HG03558 (cell line): Measurements from ENCODE around the gene IL1RN.
A peak's percentile ranks its signal among the peaks of the same experiment; 100 is the strongest.

Experiments used
- ATAC-seq: cut with Tn5 transposase; IDR thresholded peaks from one replicate; pipeline ENCODE4 v1.9.1; 2021; ENCODE audit warnings: moderate number of reproducible peaks; ENCODE audit not compliant: unreplicated experiment; ENCODE audit errors: extremely low read depth

The IL1RN gene

GRCh38 chr2:113169586-113169985, 42.2 kb downstream of the IL1RN start:
- no peak for ATAC-seq

- no peak for ATAC-seq
Observed at GRCh38 chr2:113171334-113172075, 44.1 kb downstream of the IL1RN start.

DNA sequence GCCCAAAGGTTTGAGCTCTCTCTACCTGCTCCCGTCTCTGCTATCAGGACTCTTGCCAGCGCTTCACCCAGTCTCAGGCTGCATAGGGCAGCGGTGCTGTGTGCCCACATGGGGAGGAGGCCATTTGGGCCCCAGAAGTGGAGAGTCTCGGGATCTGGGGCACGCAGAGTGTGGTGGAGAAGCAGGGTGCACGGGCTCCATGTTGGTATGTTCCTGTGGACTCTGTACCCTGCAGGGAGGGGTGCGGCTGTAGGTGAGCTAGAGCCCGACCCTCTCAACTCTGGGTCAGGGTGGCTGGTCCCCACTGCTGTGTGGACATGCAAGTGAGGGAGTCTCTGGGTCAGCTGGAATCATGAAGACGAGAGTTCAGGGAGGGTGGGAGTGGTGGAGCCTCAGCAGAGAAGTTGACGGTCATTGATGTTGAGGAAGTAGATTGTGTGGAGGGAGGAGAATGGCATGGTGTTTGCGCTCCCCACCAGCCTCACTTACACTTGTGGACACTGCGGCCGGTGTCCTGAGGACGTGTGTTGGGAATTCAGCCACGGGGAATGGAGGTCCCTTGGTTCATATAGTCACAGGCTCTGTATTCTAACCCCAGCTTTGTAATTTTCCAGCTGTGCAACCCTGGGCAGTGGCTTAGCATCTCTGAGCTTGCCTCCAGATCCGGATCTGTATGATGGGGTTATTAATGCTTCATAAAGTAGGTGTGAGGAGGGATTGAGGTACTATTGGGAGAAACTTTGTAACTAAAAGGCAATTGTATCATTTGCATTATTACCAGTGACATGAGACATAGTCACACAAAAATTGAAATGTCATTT, 45.5 kb downstream of the IL1RN start:
- ATAC-seq, result no peak

DNA sequence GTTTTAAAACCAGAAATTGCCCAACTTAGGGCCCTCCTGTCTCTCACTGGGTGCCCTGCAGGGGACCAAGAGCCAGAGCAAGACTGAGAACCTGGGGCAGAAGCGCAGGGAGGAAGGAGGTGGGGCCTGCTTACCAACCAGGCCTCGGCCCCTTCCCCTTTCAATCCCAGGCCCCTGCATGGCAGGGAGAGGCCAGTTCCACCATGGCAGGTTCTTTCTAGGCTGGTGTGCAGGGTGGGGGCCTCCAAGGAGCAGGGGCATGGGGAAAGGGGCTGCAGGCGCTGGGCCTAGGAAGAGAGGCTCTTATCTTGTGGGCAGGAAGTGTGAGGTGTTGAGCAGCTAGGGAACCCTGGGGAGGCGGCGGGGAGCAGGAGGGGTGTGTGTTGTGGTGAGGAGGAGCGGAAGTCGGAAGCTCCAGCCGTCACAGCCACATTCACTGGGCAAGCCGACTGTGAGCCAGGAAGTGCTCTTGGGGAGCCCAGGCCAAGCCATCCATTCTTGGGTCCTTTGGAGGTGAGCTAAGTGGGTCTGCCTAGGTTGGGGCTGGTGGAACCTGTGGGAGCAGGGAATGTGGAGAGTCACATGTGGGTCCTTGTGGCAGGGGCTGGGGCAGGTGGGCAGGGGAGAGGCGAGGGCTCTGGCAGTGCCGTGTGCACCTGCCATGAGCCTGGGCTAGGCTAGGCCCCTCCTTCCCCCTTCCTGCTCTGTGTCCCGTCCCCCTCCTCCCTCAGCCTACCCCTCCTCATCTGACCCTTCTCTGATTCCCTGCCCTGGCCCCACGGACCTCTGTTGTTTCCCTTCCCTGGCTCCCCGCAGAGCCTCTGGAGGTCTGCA, 46.4 kb downstream of the IL1RN start, which contains the start of gene PSD4:
Gene PSD4 (plus strand): TSS at position 430 of the 834 bp plus-strand sequence. CDS start 8,486 bp downstream, outside the sequence.
- peak; percentile 55 for ATAC-seq

GRCh38 chr2:113174376-113174750, 47.0 kb downstream of the IL1RN start:
- no peak for ATAC-seq

DNA sequence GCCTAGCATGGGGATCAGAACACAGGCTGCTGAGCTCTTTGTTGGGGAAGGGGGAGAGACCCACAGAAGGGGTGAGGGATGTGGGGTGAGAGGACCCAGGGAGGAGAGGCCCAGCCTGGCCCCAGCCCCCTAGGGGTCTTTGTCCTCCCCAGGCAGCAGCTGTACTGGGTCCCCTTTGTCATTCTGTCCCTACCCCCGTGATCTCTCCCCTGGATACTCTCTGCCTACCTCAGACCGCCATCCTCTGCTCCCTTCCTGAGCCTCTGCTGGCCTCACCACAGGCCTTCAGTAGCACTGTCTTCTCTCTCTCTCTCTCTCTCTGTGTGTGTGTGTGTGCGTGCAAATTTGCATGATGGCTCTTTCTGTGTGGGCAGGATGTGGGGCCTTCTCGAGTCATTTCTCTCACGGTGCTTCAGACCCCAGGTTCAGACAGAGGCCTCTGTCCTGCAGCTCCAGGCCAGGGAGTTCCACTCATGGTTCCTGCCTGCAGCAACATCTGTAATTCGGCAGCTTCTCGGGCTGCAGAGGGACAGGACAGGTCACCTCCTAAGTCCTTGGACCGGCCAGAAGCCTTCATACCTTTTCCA, 47.7 kb downstream of the IL1RN start:
- peak; percentile 66 for ATAC-seq

DNA sequence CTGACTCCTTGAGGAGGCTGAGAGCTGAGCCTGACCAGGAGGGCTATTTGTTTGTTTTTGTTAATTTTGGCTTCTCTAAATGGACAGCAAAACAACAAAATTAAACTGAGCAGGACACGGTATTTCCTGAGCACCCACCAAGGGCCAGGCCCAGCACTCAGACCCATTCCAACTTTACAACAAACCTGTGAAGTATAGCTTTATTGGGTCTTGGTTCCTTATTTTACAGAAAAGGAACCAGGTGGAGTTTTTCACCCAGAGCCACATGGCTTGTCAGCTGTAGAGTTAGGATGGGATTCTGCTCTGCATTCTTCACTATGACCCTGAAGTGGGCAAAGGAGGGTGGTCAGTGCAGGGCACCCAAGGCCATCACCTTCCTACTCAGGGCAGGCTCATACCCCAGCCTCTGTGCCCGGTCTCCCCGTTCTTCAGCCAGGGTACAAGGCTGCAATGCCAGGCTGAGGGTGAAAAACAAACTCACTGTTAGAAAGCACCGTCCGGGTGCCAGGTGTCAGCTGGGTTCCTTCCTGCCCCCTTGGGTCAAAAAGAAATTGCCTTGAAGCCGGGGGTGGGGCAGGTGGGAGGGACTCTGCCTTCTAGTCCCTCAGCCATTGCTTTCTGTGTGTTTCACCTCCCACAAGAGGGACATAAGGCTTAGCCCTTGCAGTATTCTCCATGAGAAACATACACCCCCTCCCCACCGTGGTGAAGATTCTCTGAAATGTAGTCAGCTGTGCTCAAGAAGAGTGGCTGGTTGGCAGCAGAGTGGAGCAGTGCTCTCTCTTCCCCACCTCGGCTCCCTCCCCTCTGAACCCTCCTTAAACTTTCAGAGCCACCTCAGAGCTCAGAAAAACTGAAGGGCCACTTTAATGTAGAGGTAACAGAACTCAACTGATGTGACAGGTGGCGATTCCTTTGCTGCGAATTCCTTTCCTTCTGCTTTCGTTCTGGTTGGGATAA, 48.6 kb downstream of the IL1RN start:
- ATAC-seq, result no peak

GRCh38 chr2:113176696-113177355, 49.4 kb downstream of the IL1RN start:
- ATAC-seq, result no peak

- no peak for ATAC-seq
Observed at GRCh38 chr2:113178069-113178746, 50.8 kb downstream of the IL1RN start.

DNA sequence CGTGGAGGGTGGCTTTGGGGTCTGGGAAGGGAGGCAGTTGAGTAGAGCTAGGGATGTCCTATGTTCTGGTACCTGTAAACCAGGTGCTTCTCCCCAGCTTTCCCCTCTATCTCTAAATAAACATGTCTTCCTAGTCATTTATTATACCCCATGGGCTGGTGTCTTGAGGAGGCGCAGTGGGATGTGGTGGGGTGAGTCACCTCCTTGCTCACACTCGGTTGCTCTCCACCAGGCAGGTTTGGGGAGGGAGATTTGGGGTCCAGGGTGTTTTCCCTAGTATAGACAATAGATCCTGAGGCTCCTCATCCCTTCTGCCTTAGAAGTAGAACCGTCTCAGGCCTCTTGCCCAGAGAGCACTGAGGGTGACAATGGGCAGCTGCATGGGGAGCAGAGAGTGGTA, 51.5 kb downstream of the IL1RN start:
- ATAC-seq, result no peak

DNA sequence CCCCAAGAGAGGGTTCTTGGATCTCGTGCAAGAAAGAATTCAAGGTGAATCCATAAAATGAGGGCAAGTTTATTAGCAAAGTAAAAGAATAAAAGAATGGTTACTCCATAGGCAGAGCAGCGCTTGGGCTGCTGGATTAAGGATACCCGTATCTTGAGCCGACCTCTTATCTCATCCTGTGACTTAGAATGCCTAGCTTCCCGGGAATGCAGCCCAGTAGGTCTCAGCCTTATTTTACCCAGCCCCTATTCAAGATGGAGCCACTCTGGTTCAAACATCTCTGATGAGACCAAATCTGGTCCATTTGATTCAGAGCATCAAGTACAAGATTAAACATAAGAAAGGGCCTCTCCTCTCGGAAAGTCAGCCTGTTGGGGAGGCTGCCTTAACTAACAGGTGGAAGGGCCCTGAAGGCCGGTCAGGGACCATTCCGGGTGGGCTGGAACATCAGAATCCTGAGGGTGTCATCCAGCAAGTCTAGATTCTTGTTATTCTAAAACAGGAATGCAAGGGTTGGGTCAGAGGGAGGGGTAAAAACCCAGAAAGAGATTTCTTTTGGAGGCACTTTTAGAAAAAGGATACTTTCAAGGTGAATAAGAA, 52.1 kb downstream of the IL1RN start:
- ATAC-seq, result no peak

GRCh38 chr2:113180131-113180946, 52.9 kb downstream of the IL1RN start:
- no peak for ATAC-seq

- ATAC-seq, result no peak
Observed at GRCh38 chr2:113181258-113182051, 54.1 kb downstream of the IL1RN start.

DNA sequence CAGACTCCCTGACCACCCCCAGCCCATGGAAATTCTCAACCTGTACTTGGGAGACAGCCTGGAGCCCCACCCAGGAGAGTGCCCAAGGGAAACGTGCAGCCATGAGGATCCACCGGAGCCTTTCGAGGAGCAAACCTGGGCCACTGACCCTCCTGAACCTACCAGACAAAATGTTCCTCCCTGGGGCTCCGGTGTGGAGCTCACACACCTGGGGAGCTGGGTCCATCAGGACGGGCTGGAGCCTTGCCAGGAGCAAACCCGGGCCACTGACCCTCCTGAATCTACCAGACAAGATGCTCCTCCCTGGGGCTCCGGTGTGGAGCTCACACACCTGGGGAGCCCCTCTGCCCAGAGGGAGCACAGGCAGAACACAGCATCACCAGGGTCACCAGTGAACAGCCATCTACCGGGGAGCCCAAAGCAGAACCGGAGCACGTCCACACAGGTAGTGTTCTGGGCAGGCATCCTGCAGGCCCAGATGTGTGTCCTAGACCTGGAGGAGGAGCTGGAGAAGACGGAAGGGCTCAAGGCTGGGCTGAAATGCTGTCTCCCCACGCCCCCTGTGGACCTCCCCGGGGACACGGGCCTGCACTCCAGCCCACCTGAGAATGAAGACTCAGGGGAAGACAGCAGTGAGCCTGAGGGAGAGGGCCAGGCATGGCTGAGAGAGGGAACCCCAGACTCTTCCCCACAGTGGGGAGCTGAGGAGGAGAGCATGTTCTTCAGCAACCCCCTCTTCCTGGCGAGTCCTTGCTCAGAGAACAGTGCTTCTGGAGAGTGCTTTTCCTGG, 55.3 kb downstream of the IL1RN start:
- ATAC-seq, result no peak

GRCh38 chr2:113183264-113183663, 55.9 kb downstream of the IL1RN start:
- no peak for ATAC-seq
